A673 (cell line): ENCODE measurements around the gene PARD3. TPM values are rescaled to one million over a fixed set of nuclear protein-coding genes. Genes with fewer than 3 reads are reported as not detected.

Experiments used
- BruUV-seq: library from RNA; stranded (reverse); fragments of 400-500 nt; replicated peaks from 2 replicates; lab custom pipeline; 2021; lab: Mats Ljungman, UMichigan
- CTCF ChIA-PET: fragments of 300-600 bp; sonication (Branson Sonifier 250); formaldehyde crosslinking; loops from one replicate; lab custom pipeline; 2022; ENCODE audit warnings: antibody characterized with exemption; lab: Charles Lee
- POLR2A ChIA-PET: fragments of 300-600 bp; sonication (Branson Sonifier 250); formaldehyde crosslinking; loops from one replicate; lab custom pipeline; 2022; ENCODE audit warnings: antibody characterized with exemption; ENCODE audit not compliant: low non-redundant PET; lab: Charles Lee
- DNase-seq: peaks from one replicate; pipeline ENCODE4 v3.0.0-alpha.2; 2015; ENCODE audit warnings: low spot score
- H3K27ac ChIP-seq: fragments of 200-600 bp; sonication (generic); 2 replicates; pipeline ENCODE4 v1.5.1; 2016; ENCODE audit warnings: mixed run types, low read depth, mild to moderate bottlenecking, mixed read lengths, antibody characterized with exemption, low read length; ENCODE audit not compliant: poor library complexity, severe bottlenecking
- H3K27me3 ChIP-seq: fragments of 200-600 bp; sonication (generic); replicated peaks from 2 replicates; pipeline ENCODE4 v1.6.1; 2017; ENCODE audit warnings: mixed run types, low read depth, mild to moderate bottlenecking, mixed read lengths, antibody characterized with exemption, low read length; ENCODE audit not compliant: insufficient read depth, poor library complexity
- H3K36me3 ChIP-seq: fragments of 200-600 bp; sonication (generic); 2 replicates; pipeline ENCODE4 v1.6.1; 2016; ENCODE audit warnings: mixed run types, mild to moderate bottlenecking, mixed read lengths, antibody characterized with exemption, low read length; ENCODE audit not compliant: insufficient read depth, poor library complexity, severe bottlenecking
- H3K4me1 ChIP-seq: fragments of 200-600 bp; sonication (generic); 2 replicates; pipeline ENCODE4 v1.6.1; 2017; ENCODE audit warnings: mixed run types, mild to moderate bottlenecking, mixed read lengths, antibody characterized with exemption, low read length; ENCODE audit not compliant: insufficient read depth, poor library complexity, severe bottlenecking
- H3K4me3 ChIP-seq: fragments of 200-600 bp; sonication (generic); 2 replicates; pipeline ENCODE4 v1.5.1; 2016; ENCODE audit warnings: low read depth, mixed run types, mild to moderate bottlenecking, mixed read lengths, low read length; ENCODE audit not compliant: poor library complexity, severe bottlenecking
- H3K9me3 ChIP-seq: fragments of 200-600 bp; sonication (generic); 2 replicates; pipeline ENCODE4 v1.6.1; 2016; ENCODE audit warnings: mixed run types, low read depth, mild to moderate bottlenecking, mixed read lengths, antibody characterized with exemption, low read length; ENCODE audit not compliant: poor library complexity, severe bottlenecking
- EZH2 ChIP-seq: fragments of 200-600 bp; sonication (generic); IDR thresholded peaks from 2 replicates; pipeline ENCODE4 v1.6.1; 2017; ENCODE audit warnings: borderline replicate concordance, low read depth, mild to moderate bottlenecking, mixed read lengths, antibody characterized with exemption, low read length; ENCODE audit not compliant: poor library complexity, severe bottlenecking
- intact Hi-C: fragments of 100-400 bp; cut with micrococcal nuclease; formaldehyde crosslinking; loops from one replicate; pipeline ENCODE4 v1.10.0; 2022; ENCODE audit not compliant: unreplicated experiment
- total RNA-seq: library from RNA; stranded (reverse); gene quantifications from 2 replicates; pipeline ENCODE4 v1.2.3, GENCODE V29; 2021
- TF ChIP-seq, protein P1 (sequence below): fragments of 300-800, 200-600 bp; sonication (generic); conservative IDR thresholded peaks from 2 replicates; pipeline ENCODE4 v1.5.1; 2017; ENCODE audit warnings: low read depth, mild to moderate bottlenecking, antibody characterized with exemption, low read length, moderate library complexity, mixed read lengths

PARD3 gene
- total RNA-seq, 1 experiment from 2014 or later, result 28.0 TPM

DNA sequence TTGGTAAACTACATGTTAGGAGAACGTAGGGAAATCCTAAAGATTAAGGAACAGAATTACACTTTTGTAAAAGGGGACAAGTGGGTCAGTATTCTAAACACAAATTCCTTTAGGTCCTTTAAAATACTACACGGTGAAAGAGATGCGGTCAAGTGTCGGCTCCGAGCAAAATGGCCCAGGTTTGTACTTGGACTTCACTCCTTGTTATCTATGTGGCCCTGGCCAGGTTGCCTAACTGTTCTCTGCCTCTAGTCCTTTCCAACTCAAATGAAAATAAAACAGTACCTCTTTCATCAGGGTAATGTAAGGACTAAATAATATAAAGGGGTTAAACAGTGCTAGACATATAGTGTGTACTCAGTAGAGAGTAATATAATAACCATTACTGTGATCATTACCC, 344.8 kb downstream of the PARD3 start:
- ChIA-PET CTCF (no interaction called here), POLR2A (no interaction called here)
- intact Hi-C loops, result no loop called here
- no peaks in the 10 kb centered on the region for H3K36me3 ChIP-seq
- H3K27me3 ChIP-seq, result no peaks in the 10 kb centered on the region
- TF ChIP-seq, protein P1, sequence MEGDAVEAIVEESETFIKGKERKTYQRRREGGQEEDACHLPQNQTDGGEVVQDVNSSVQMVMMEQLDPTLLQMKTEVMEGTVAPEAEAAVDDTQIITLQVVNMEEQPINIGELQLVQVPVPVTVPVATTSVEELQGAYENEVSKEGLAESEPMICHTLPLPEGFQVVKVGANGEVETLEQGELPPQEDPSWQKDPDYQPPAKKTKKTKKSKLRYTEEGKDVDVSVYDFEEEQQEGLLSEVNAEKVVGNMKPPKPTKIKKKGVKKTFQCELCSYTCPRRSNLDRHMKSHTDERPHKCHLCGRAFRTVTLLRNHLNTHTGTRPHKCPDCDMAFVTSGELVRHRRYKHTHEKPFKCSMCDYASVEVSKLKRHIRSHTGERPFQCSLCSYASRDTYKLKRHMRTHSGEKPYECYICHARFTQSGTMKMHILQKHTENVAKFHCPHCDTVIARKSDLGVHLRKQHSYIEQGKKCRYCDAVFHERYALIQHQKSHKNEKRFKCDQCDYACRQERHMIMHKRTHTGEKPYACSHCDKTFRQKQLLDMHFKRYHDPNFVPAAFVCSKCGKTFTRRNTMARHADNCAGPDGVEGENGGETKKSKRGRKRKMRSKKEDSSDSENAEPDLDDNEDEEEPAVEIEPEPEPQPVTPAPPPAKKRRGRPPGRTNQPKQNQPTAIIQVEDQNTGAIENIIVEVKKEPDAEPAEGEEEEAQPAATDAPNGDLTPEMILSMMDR, result no peak
- TF ChIP-seq EZH2, result no peak
- H3K4me1 ChIP-seq, result no peaks in the 10 kb centered on the region
- BruUV-seq, result no TSS peak
- no peaks in the 10 kb centered on the region for H3K9me3 ChIP-seq
- no peak overlapping the region for H3K4me3 ChIP-seq
- H3K27ac ChIP-seq, result no peak overlapping the region
- DNase-seq, result no peak

GRCh38 chr10:34469446-34469845, 345.6 kb downstream of the PARD3 start:
- intact Hi-C loops, result no loop called here
- no TSS peak for BruUV-seq
- no peaks in the 10 kb centered on the region for H3K4me1 ChIP-seq
- no peaks in the 10 kb centered on the region for H3K27me3 ChIP-seq
- no peaks in the 10 kb centered on the region for H3K36me3 ChIP-seq
- POLR2A ChIA-PET, result no interaction called here
- TF ChIP-seq, protein P1, result no peak
- TF ChIP-seq EZH2, result no peak
- no peak overlapping the region for H3K27ac ChIP-seq
- no peaks in the 10 kb centered on the region for H3K9me3 ChIP-seq
- no peak overlapping the region for H3K4me3 ChIP-seq
- DNase-seq, result no peak
- CTCF ChIA-PET, result no interaction called here

GRCh38 chr10:34467902-34468301, 347.2 kb downstream of the PARD3 start:
- Histone ChIP-seq H3K36me3 (no peaks in the 10 kb centered on the region), H3K9me3 (no peaks in the 10 kb centered on the region), H3K4me3 (no peak overlapping the region), H3K4me1 (no peaks in the 10 kb centered on the region), H3K27ac (no peak overlapping the region), H3K27me3 (no peaks in the 10 kb centered on the region)
- DNase-seq, result no peak
- CTCF ChIA-PET, result no interaction called here
- POLR2A ChIA-PET, result no interaction called here
- BruUV-seq, result no TSS peak
- TF ChIP-seq, protein P1, result no peak
- no peak for TF ChIP-seq EZH2
- intact Hi-C loops, result no loop called here
